K562 (cell line): ENCODE results near the gene ABHD16A. TPM values are rescaled to one million over a fixed set of nuclear protein-coding genes. Genes with fewer than 3 reads are reported as not detected.

Source experiments
- CEBPG ChIP-seq, 3 experiments: fragments of 200-800 bp in 1 of 3; sonication (Bioruptor generic) in 1 of 3; sonication (generic) in 1 of 3; formaldehyde crosslinking in 1 of 3; IDR thresholded peaks in 2 of 3; conservative IDR thresholded peaks in 1 of 3; 2 replicates each; pipeline versions ENCODE4 v1.6.1 to v1.8.0; 2016 to 2022; ENCODE audit warnings: missing compliant biosample characterization in 2 of 3, missing genetic modification characterization in 2 of 3, mild to moderate bottlenecking in 1 of 3, missing genetic modification reagents in 1 of 3
- CREBBP ChIP-seq: IDR thresholded peaks from one replicate; pipeline ENCODE4 v1.6.1; 2012; ENCODE audit warnings: low read depth, mild to moderate bottlenecking, control low read depth, inconsistent platforms, low read length
- GATA2 ChIP-seq: sonication (generic); formaldehyde crosslinking; IDR thresholded peaks from 2 replicates; pipeline ENCODE4 v1.4.0; 2020; ENCODE audit warnings: mild to moderate bottlenecking, missing genetic modification reagents
- NKRF ChIP-seq: fragments of 450-650 bp; IDR thresholded peaks from 2 replicates; pipeline ENCODE4 v1.6.1; 2016; ENCODE audit warnings: borderline replicate concordance
- NUFIP1 ChIP-seq: fragments of 450-650 bp; IDR thresholded peaks from 2 replicates; pipeline ENCODE4 v1.6.1; 2018; ENCODE audit not compliant: partially characterized antibody
- PKNOX1 ChIP-seq: fragments of 450-650 bp; IDR thresholded peaks from 2 replicates; pipeline ENCODE4 v1.6.1; 2016
- UBTF ChIP-seq, 2 experiments: IDR thresholded peaks; 2 replicates each; pipeline ENCODE4 v1.6.1; 2012; ENCODE audit warnings: improper control_type of control experiment in 2 of 2, low read depth in 2 of 2, low read length in 2 of 2, borderline replicate concordance in 1 of 2
- ZNF232 ChIP-seq: sonication (generic); formaldehyde crosslinking; IDR thresholded peaks from 2 replicates; pipeline ENCODE4 v1.8.0; 2022; ENCODE audit warnings: mild to moderate bottlenecking, missing genetic modification reagents
- ZNF445 ChIP-seq: fragments of 250-450 bp; sonication (Bioruptor Pico); IDR thresholded peaks from 2 replicates; pipeline ENCODE4 v1.4.0; 2020; ENCODE audit warnings: low read depth, mild to moderate bottlenecking, moderate library complexity
- ZNF766 ChIP-seq: fragments of 200-800 bp; sonication (Bioruptor generic); conservative IDR thresholded peaks from 2 replicates; pipeline ENCODE4 v1.6.1; 2016; ENCODE audit warnings: missing genetic modification characterization, missing compliant biosample characterization
- polyA plus RNA-seq, 8 experiments: library from polyadenylated mRNA; depleted of rRNA in 4 of 8; stranded (reverse) in 5 of 8; unstranded in 3 of 8; fragments of >200 nt; fragmentation: Nextera tagmentation in 2 of 8; fragmentation: Illumina TruSeq in 1 of 8; extraction: Ambion mirVana in 2 of 8; extraction: Trizol in 1 of 8; gene quantifications; 2 replicates each; pipeline versions ENCODE4 v1.2.1 to v1.2.3, GENCODE V29; 2011 to 2014; ENCODE audit warnings: inconsistent platforms in 1 of 8, missing spikeins in 1 of 8
- total RNA-seq, 7 experiments: library from RNA; depleted of rRNA in 6 of 7; stranded (reverse); fragments of >200 nt in 6 of 7; fragmentation: Illumina TruSeq in 2 of 7; extraction: Trizol in 2 of 7; gene quantifications; 2 replicates each; pipeline versions ENCODE4 v1.2.1 to v1.2.3, GENCODE V29; 2011 to 2021; ENCODE audit warnings: low replicate concordance in 1 of 7
- TF ChIP-seq, protein P1 (sequence below), 2 experiments: IDR thresholded peaks in 1 of 2; conservative IDR thresholded peaks in 1 of 2; 2 replicates each; pipeline ENCODE4 v1.6.1; 2016; ENCODE audit warnings: low read depth in 2 of 2, mild to moderate bottlenecking in 1 of 2, missing compliant biosample characterization in 1 of 2, missing genetic modification characterization in 1 of 2, moderate library complexity in 1 of 2
- TF ChIP-seq, protein P2 (sequence below): sonication (generic); formaldehyde crosslinking; IDR thresholded peaks from 2 replicates; pipeline ENCODE4 v1.8.0; 2022; ENCODE audit warnings: mild to moderate bottlenecking, low read depth, missing genetic modification reagents
- TF ChIP-seq, protein P3 (sequence below): sonication (generic); formaldehyde crosslinking; IDR thresholded peaks from 2 replicates; pipeline ENCODE4 v1.8.0; 2022; ENCODE audit warnings: mild to moderate bottlenecking, missing genetic modification reagents

Gene ABHD16A
- total and polyA plus RNA-seq, 9 of the 15 experiments (the other 6 are each of a cell fraction or from before 2014, with no cell fraction given): 25.8 to 120 (median 81.6) TPM

DNA sequence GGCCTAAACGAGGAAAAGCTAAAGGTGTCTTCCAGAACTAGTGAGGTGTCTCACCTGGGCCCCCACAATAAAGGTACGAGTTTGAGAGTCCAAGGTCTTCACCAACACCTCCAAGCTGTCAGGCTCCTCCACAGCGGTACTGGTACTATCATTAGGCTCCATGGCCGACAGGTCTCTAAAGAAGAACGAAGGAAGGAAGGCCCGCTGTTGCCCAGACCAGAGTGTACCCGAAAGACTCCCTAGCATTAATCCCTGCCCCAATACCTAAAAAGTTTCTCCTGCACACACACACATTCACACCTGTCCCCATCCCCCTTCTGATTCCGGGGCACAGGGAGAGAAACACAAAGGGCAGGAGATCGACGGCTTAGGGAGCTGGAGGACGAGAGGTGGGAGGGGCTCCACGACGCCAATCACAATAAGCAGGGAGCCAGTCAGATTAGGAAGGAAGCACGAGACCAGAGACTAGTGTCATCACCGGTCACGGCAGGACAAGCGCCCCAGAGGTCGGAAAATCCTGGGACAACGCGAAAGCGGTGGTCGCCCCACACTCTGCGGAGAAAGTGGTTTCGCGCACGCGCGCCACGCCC, 51.4 kb downstream of the ABHD16A start (continued):
- TF ChIP-seq, protein P1, sequence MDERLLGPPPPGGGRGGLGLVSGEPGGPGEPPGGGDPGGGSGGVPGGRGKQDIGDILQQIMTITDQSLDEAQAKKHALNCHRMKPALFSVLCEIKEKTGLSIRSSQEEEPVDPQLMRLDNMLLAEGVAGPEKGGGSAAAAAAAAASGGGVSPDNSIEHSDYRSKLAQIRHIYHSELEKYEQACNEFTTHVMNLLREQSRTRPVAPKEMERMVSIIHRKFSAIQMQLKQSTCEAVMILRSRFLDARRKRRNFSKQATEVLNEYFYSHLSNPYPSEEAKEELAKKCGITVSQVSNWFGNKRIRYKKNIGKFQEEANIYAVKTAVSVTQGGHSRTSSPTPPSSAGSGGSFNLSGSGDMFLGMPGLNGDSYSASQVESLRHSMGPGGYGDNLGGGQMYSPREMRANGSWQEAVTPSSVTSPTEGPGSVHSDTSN (CRISPR knock-in tag; IDR thresholded peaks at IDR 0.05; ENCODE audit: low read depth): no peak
- TF ChIP-seq, protein P1 (tag; conservative IDR thresholded peaks at IDR 0.05; ENCODE audit: low read depth): peak; percentile 94
- TF ChIP-seq, protein P2, sequence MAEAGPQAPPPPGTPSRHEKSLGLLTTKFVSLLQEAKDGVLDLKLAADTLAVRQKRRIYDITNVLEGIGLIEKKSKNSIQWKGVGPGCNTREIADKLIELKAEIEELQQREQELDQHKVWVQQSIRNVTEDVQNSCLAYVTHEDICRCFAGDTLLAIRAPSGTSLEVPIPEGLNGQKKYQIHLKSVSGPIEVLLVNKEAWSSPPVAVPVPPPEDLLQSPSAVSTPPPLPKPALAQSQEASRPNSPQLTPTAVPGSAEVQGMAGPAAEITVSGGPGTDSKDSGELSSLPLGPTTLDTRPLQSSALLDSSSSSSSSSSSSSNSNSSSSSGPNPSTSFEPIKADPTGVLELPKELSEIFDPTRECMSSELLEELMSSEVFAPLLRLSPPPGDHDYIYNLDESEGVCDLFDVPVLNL (CRISPR knock-in tag): no peak
- TF ChIP-seq ZNF766 (CRISPR knock-in tag) (no peak), ZNF445 (CRISPR knock-in tag) (no peak), CEBPG (CRISPR knock-in tag; IDR thresholded peaks at IDR 0.05) (no peak; the same call in 1 of the 2 replicates), CEBPG (tag; conservative IDR thresholded peaks at IDR 0.05 in 1 of 2, IDR thresholded peaks at IDR 0.05 in 1 of 2) (0 out of 4 replicates have a peak, but pooled peaks of 1 of the 2 experiments have one; percentile 18), CREBBP (no peak), UBTF (IDR thresholded peaks at IDR 0.05; ENCODE audit: borderline replicate concordance in 1 of 2, low read depth in 2 of 2, low read length in 2 of 2) (no peak), NUFIP1 (no peak), ZNF232 (CRISPR knock-in tag) (no peak), GATA2 (CRISPR knock-in tag) (no peak), PKNOX1 (peak; percentile 98), NKRF (no peak)
- TF ChIP-seq, protein P3, sequence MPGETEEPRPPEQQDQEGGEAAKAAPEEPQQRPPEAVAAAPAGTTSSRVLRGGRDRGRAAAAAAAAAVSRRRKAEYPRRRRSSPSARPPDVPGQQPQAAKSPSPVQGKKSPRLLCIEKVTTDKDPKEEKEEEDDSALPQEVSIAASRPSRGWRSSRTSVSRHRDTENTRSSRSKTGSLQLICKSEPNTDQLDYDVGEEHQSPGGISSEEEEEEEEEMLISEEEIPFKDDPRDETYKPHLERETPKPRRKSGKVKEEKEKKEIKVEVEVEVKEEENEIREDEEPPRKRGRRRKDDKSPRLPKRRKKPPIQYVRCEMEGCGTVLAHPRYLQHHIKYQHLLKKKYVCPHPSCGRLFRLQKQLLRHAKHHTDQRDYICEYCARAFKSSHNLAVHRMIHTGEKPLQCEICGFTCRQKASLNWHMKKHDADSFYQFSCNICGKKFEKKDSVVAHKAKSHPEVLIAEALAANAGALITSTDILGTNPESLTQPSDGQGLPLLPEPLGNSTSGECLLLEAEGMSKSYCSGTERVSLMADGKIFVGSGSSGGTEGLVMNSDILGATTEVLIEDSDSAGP (CRISPR knock-in tag): peak; percentile 66; the same call in 1 of the 2 replicates
